Fibroblast of peridontal ligament (primary cell): Measurements from ENCODE around the gene MALL.
"Not testable (repeated sequence)": the region's sequence is repeated elsewhere in the genome, so short reads cannot be mapped to it uniquely, and the experiment has no call there.

Experiments used
- DNase-seq: peaks from one replicate; pipeline ENCODE4 v3.0.0-alpha.2; 2010; ENCODE audit errors: extremely low read depth

Gene MALL

DNA sequence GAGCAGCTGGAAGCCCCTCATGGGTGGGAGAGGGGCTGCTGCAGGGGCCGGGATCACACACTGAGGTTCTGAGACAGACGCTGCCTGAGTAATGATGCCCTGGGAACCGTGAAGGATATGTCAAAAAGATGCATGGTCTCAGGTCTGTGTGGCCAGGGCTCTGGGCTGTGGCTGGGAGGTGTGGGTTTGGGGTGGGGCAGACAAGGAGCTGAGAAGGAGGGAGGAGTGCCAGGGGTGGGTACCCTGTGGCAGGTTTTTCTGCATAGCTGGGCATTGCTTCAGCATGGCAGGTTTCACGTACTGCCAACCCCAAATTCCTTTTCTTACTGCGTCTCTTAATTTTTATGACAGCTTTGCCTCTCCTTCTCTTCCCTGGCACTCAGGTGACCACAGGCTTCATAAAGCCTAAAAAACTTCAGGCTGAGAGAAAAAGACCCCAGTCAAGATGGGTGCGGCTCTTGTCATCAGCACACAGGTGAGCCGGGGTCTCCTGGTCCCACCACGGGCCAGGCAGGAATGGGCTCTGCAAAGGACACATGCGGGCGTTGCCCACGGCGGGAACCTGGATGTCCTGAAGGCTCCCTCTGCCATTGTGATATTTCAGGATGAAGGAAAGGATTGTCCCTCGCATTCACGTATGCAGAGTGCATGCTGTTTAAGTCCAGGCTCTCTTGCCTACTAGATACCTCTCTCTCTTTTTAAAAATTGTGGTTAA is 18.0 kb downstream of the MALL start:
- DNase-seq: no peak

DNA sequence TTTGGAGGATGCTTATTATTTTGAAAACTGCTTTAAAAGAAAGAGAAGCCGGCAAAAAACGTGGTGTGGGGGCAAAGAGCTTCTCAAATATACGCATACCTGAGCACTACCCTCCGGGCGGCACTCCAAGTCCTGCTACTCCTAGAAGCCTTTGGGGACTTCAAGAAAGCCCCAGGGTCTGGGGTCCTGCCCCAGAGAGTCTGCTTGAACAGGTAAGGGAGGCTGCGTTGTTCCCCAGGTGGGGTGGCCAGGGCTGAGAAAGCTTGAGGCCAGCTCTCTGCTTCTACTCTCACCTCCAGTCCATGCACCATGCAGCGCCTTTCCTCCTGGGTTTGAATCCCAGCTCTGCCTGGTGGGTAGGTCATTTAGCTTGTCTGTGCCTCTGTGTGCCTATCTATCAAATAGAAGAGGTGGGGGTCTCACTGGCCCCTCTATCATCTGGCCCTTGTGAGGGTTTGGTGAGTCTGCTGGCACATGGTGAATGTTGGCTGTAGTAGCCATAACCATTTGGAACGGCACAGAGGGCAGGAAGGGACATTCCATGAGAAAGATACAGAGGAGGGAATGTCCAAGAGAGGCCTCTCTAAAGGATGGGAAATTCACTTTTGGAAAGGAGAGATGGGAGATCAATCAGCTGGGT is 19.5 kb downstream of the MALL start:
- DNase-seq: no peak

DNA sequence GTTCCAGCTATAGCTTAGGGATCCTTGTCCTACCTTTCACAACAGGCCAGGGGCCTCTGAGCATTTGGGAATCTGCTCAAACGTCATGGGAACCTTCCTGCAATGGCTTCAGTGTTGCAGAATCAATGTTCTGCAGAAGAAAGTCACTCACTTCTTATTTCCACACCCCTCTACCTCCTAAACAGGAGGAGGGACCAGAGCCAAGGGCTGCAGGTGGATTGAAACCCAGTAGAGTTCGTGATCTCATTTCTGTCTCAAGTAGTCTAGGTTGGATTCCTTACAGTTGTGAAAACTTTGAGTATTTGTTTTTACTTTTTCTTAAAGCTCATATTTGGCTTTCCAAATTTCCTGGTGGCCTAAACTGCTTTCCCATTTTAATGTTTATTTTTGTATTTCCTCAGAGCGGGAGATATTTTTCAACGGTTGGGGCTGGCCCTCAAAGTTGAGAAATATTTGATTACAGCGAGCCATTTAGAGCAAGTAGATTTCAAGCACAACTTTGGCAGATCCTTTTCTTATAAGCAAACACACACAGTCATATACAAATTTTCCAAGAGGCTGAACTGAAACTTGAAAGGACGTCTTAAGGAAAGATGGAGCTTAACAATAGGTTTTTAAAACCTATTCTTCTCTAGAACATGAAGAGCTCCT is 20.6 kb downstream of the MALL start:
- peak; percentile 90 for DNase-seq

DNA sequence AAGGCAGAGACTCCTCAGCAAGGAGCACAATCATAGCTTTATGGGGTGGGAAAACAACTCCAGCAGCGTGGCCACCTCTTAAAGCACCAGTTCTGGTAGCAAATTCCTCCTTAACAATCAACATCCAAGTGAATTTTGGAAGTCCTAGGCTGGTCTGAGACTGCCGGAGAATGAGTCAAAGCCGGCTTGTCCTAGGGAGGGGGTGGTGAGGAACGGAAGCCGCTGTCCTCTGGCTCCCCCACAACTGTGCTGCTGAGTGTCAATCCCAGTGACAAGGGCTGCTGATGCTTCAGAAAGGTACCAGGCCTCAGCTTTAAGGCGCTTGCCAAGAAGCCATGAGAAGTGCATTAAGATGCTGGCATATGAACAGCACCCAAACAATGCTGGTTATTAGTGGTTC is 21.7 kb downstream of the MALL start:
- DNase-seq: not testable (repeated sequence)

DNA sequence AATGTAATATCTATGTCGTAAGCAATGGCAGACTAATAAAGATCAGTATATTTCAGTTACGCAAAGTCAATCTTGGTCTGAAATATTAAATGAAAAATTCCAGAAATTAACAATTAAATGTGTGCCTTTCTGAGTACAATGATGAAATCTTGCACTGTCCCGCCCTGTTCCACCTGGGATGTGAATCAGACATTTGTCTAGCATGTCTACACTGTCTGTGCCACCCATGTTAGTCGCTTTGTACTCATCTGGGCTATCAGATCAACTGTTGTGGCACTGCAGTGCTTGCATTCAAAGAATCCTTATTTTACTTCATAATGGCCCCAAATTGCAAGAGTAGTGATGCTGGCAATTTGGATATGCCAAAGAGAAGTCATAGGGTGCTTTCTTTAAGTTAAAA is 25.5 kb downstream of the MALL start:
- not testable (repeated sequence) for DNase-seq

DNA sequence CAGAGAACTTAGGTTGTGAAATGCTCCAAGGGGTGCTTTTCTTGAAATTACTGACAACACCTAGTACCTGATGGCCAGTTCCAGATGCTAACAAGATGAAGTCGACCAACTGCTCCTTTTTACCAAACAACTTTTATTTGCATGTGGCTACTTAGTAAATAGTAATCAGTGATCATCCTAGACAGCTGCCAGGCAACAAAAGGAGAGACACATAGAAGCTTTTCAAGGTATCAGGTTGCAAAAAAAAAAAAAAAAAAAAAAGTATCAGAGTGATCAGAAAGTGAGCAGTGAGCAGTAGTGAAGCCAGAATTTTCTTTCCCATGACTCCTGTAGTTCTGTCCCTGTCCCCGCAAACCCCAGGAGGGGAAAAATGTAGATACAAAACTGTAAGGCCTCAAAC is 31.9 kb downstream of the MALL start:
- not testable (repeated sequence) for DNase-seq

DNA sequence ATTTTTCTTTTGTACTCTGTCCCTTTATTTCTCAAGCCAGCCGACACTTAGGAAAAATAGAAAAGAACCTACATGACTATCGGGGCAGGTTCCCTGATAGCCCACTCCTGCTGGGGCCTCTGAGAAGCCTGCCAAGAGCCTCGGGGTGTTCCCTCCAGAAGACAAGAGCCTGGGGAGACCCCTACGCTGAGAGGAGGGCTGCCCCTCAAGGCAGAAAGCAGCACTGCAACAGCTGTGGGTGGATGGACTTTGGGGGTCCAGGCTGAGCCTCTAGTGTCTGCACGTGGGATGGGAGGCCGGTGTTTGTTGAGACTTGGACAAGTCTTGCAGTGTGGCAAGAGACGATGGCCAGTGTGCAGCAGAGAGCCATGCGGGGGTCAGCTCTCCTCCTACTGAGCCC is 32.5 kb downstream of the MALL start:
- not testable (repeated sequence) for DNase-seq

DNA sequence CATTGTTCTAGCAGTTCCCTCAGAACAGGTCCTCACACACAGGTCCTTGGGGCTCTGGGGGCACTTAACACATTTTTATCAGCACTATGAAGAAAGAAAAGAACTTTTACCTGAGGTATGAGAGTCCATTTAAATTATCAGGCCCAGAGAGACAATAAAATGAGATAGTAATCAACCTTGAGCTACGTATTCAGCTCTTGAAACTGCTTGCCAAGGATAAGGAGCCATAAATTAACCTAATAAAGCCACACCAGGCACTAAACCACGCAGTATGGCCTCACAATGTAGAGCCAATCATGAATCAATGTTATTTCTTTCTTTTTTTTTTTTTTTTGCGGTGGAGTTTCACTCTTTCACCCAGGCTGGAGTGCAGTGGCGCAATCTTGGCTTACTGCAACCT is 37.5 kb downstream of the MALL start:
- DNase-seq: not testable (repeated sequence)

DNA sequence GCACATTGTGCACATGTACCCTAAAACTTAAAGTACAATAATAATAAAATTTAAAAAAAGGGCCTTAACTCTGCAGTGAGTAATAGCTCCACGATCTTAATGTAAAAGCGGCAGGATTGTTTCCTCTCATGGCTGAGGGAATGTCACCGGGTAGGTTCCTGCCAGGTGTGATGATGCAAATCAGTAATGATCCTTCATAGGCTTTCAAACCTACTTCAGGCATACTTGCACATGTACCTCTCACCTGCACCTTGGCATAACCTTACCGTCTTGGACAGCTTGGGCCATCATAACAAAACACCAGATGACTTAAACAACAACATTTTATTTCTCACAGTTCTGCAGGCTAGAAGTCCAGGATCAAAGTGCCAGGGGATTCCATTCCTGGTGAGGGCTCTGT is 39.7 kb downstream of the MALL start:
- not testable (repeated sequence) for DNase-seq

DNA sequence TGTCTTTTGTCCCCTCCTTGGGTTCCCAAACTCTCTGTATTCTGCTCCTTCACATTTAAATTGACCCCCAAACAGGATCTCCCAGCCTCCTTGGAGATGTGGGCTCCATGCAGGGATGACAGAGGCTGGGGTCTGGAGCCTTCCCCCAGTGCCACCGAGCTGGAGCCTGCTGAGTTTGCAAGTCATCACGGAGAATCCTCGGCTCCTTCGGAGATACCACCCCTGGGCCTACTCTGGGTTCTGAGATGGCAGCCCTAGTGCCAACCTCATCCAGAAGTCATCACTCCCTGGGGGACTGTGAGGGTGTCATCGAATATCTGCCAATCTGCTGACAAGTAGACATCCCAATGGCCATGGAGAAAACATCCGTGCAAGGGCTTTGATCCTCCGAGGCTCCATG is 45.8 kb downstream of the MALL start:
- not testable (repeated sequence) for DNase-seq

DNA sequence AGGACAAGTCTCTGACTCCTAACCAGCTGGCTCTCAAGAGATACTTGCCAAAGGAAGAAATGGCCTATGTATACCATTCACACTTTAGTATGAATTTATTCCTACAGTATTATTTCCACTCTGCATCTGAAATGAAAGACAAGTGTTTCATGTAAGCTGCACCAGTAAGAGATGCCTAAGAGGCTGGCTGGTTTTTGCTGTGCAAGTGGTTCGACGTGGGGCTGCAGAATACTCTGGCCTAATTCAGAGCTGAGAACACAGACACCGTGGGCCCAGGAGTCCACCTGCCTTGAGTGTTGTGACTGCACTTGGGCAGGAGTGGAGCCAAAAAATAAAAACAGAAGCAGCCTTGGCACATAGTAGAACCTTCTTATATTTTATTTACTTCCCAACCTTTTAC is 47.5 kb downstream of the MALL start:
- not testable (repeated sequence) for DNase-seq

DNA sequence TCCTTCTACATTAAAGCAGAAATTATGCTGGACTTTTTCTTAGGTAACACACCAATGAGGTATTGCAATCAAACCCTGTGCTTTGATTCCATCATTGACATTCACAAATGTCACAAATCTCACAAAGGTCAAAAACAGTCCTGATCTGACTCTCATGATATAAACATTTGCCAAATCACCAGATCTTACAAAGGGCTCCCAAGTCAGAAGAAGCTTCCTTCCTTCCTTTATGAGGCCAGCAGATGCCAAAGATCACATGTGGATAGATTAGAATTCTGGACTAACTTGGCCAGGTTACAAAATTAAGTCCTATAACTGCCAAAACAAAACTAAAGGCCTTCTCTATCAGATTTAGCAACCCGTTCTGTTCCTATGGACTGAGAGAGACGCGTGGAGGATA is 53.3 kb downstream of the MALL start:
- DNase-seq: not testable (repeated sequence)

DNA sequence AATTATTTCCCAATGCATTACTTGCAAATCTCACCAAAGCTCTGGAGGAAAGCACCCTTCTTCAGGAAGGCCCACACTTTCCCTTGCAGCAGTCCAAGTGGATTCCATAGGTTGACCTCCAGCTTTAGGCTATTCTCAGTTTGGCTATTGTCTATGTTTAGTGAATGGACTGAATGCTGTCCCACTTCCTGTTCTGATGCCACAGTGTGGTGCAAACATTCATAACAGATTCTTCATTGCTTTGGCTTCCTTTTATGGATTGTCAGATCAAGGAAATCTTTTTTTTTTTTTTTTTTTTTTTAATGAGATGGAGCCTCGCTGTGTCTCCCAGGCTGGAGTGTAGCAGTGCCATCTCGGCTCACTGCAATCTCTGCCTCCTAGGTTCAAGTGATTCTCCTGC is 55.1 kb downstream of the MALL start:
- not testable (repeated sequence) for DNase-seq

DNA sequence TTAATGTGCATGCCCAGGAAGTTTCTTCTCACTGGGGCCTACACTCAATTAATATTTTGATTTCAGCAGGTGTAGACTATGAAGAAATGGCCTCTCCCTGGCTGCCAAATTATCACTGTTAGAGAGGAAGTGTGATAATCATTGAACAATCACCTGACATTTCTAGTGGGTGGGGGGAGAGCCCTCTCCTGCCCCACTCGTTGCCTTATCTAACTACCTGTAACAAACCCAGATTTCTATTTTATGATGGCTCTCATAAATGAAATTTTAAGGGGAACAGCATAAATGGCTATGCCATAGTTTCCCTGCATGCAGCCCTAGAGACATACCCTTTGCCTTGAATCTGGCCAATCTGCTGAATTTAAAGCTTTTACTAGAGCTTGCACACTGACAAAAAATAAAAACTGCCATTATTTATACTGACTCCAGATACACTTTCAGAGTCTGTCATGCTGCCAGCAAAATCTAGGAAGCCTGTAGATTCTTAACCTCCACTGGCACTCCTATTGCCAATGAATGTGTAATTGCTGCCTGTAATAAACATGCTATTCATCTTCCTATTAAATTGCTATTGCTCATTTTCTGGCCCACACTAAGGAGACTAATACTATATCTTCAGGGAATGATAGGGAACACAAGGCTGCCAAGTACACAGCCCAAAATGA is 55.8 kb downstream of the MALL start:
- not testable (repeated sequence) for DNase-seq

DNA sequence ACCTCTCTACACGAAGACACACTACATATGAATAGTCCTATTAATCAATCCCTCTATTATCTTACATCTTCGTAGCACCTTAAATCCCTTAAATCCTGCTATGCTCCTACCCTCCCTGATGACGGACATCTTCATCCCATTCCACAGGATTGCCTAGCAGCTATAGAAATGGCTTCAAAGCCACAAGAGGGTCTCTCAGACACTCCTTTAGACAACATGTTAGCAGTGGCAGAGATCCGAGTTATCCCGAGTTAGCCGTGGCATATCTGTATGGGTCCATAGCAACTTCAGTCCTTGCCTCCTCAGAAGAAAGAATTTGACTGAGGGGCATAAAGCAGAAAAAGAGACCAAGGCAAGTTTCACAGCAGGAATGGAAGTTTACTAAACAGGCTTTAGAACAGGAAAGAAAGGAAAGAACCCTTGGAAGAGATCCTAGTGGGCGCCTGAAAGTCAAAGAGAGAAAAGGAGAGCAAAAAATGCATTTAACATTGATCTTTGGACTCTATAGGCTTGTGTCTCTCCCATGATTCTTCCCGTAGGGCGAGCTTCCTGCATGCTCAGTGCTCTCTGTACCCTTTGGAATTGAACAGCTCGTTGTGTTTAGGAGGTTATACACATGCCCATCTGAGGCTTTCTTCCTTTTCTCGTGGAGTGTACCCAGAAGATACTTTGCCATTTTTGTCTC is 56.5 kb downstream of the MALL start:
- not testable (repeated sequence) for DNase-seq

DNA sequence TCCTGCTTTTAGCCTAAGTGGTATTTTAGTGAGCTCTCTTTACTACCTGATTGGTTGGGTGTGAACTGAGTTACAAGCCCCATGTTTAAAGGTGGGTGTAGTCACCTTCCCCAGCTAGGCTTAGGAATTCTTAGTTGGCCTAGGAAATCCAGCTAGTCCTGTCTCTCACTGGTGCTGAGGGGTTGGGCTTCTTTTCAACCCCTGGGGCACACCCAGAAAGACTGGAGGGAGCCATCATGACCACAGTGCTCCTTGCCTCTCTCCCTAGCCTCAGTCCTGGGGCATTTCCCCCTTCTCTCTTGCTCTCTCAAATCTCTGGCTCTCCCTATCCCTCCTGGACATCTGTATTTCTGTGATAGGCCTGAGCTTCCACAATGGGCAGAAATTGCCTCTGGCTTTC is 57.6 kb downstream of the MALL start:
- not testable (repeated sequence) for DNase-seq

DNA sequence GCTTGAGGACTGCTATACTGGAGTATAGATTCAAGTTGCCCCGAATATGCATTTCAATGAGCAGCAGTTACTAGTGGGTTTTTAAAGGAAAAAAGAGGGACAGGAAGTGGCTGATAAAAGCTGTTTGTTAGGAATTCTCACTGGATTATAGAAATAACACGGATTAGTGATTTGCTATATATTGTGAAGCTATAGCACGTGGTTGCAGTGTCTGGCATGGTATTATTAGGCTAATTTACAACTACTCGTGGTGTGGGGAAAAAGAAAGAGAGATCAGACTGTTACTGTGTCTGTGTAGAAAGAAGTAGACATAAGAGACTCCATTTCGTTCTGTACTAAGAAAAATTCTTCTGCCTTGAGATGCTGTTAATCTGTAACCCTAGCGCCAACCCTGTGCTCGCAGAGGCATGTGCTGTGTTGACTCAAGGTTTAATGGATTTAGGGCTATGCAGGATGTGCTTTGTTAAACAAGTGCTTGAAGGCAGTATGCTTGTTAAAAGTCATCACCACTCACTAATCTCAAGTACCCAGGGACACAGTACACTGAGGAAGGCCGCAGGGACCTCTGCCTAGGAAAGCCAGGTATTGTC is 59.7 kb downstream of the MALL start:
- not testable (repeated sequence) for DNase-seq

DNA sequence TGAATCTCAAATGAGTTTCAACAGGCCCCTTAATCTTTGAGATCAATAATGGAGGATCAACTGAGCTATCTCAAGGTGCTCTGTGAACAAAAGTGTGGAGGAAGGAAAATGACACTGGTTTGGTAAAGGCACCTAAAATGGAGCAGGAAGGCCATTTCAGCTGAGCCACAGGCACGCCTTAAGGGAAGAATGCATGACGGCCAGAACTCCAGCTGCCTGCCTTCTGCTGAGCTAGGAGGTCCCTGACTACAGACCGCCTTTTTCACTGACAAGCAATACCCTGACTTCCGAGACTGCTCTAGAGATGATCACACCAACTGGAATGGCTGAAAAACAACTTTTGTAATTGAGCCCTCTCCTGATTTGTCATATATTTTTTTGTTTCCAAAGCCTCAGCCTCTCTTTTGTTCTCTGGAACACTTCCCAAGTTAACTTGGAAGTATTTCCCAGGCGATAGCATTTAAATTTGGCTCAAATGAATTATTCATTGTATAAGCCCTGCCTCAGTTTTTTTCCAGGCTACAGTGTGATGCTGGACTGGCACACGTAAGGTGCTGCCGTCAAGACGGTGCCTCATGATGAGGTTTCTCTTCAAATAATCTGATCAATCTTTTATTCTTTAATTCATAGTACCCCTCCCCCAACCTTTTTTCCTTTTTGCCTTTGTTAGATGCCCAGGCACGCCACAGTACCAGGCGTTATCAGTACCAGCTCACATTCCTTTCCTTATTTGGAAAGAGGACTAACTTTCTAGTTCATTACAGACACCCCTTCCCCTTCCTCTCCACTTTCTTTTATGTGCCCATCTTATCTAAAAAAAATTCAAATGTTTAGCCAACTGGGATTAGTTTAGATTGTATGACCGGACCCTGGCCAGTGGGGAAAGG is 60.9 kb downstream of the MALL start:
- peak; percentile 38 for DNase-seq

DNA sequence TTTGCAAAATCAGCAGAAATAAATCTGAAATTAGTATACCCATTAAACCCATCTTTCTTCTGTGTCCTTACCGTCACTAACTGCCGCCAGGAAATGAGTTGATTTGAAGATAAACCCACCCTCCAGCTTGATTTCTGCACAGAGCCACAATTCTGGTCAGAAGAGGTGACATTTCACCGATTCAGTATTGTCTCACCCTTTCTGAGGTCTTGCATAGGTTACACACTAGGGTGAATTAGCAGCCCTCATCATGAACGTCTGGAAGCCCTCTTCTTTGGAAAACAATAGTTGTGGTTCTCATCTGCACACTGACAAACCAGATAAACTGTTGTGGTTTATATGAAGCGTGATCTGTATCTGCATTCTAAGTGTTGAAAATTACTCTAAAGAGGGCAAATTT is 61.9 kb downstream of the MALL start:
- not testable (repeated sequence) for DNase-seq

DNA sequence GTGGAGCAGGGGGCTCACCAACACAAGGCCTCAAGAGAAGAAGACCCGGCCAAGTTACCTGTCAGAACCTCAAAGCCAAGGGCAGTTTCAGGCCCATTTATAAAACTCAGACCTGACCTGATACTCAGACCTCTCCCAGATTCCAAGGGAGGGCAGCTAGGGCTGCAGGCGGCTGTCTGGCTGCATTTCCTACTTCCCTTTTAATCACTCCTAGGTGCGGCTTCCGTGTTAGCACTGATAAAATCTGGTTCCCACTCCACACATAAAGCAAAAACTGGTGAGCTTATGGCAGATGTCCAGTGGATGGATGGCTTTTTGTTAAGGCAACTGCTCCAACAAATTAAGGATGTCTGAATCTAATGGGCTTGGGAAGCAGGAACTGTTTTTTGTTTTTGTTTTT is 63.5 kb downstream of the MALL start:
- not testable (repeated sequence) for DNase-seq
